K562 (cell line): ENCODE measurements around the gene IRF2BP1. TPM values are rescaled to one million over a fixed set of nuclear protein-coding genes. Genes with fewer than 3 reads are reported as not detected.

Experiments
- CBX1 ChIP-seq: sonication (generic); IDR thresholded peaks from 2 replicates; pipeline ENCODE4 v1.6.1; 2016; ENCODE audit warnings: antibody characterized with exemption, low read depth, mild to moderate bottlenecking
- CBX3 ChIP-seq, 2 experiments: IDR thresholded peaks; 1 replicate in 1 of 2; 2 replicates in 1 of 2; pipeline ENCODE4 v1.6.1; 2012; ENCODE audit warnings: inconsistent platforms in 2 of 2, low read length in 2 of 2, borderline replicate concordance in 1 of 2, control low read depth in 1 of 2
- CREM ChIP-seq: IDR thresholded peaks from 2 replicates; pipeline ENCODE4 v1.6.1; 2014; ENCODE audit warnings: antibody characterized with exemption, low read depth
- CTCF ChIP-seq, 3 experiments: IDR thresholded peaks in 2 of 3; conservative IDR thresholded peaks in 1 of 3; 2 replicates each; pipeline ENCODE4 v1.5.1; 2011 to 2012; ENCODE audit warnings: low read length in 3 of 3, mild to moderate bottlenecking in 3 of 3, control low read depth in 2 of 3, improper control_type of control experiment in 1 of 3, inconsistent platforms in 1 of 3, low read depth in 1 of 3, mixed read lengths in 1 of 3, moderate library complexity in 1 of 3; ENCODE audit not compliant: insufficient read depth in 2 of 3
- EP400 ChIP-seq: fragments of 450-650 bp; IDR thresholded peaks from 2 replicates; pipeline ENCODE4 v1.6.1; 2017; ENCODE audit warnings: antibody characterized with exemption, mild to moderate bottlenecking, moderate library complexity
- ERF ChIP-seq: fragments of 450-650 bp; formaldehyde crosslinking; IDR thresholded peaks from 2 replicates; pipeline ENCODE4 v1.4.0; 2020; ENCODE audit warnings: mild to moderate bottlenecking, mixed read lengths
- ETV6 ChIP-seq, 3 experiments: fragments of 150-350 bp in 1 of 3; sonication (generic) in 1 of 3; formaldehyde crosslinking in 1 of 3; IDR thresholded peaks; 2 replicates each; pipeline versions ENCODE4 v1.6.1 to v1.8.0; 2014 to 2022; ENCODE audit warnings: borderline replicate concordance in 2 of 3, low read depth in 2 of 3, antibody characterized with exemption in 1 of 3, low read length in 1 of 3, mild to moderate bottlenecking in 1 of 3, missing genetic modification reagents in 1 of 3
- GATAD2A ChIP-seq: fragments of 450-650 bp; IDR thresholded peaks from 2 replicates; pipeline ENCODE4 v1.6.1; 2017
- HCFC1 ChIP-seq: IDR thresholded peaks from 2 replicates; pipeline ENCODE4 v1.6.1; 2012; ENCODE audit warnings: low read depth, low read length, improper control_type of control experiment
- HDAC2 ChIP-seq: fragments of 450-650 bp; IDR thresholded peaks from 2 replicates; pipeline ENCODE4 v1.6.1; 2016; ENCODE audit warnings: mild to moderate bottlenecking
- KLF1 ChIP-seq: fragments of 450-650 bp; IDR thresholded peaks from 2 replicates; pipeline ENCODE4 v1.6.1; 2016; ENCODE audit warnings: missing genetic modification characterization, missing compliant biosample characterization
- MBD2 ChIP-seq: sonication (generic); IDR thresholded peaks from 2 replicates; pipeline ENCODE4 v1.6.1; 2016; ENCODE audit warnings: low read depth, borderline replicate concordance
- NCOA6 ChIP-seq: fragments of 450-650 bp; IDR thresholded peaks from 2 replicates; pipeline ENCODE4 v1.6.1; 2017; ENCODE audit warnings: mild to moderate bottlenecking
- RBM25 ChIP-seq: fragments of 200-400 bp; formaldehyde crosslinking; IDR thresholded peaks from 2 replicates; pipeline ENCODE4 v1.6.1; 2018; ENCODE audit warnings: low read length, low read depth, moderate library complexity; ENCODE audit not compliant: severe bottlenecking
- SMAD4 ChIP-seq: fragments of 250-450 bp; sonication (Bioruptor Pico); conservative IDR thresholded peaks from 2 replicates; pipeline ENCODE4 v1.8.0; 2021; ENCODE audit warnings: inconsistent platforms, mild to moderate bottlenecking, moderate library complexity
- SREBF1 ChIP-seq: fragments of 150-350 bp; IDR thresholded peaks from 2 replicates; pipeline ENCODE4 v1.6.1; 2014; ENCODE audit warnings: antibody characterized with exemption, low read depth, low read length, borderline replicate concordance
- TRIM24 ChIP-seq, 2 experiments: fragments of 450-650 bp; IDR thresholded peaks; 2 replicates each; pipeline ENCODE4 v1.6.1; 2016
- ZFP91 ChIP-seq: sonication (generic); formaldehyde crosslinking; IDR thresholded peaks from 2 replicates; pipeline ENCODE4 v1.8.0; 2022; ENCODE audit warnings: mild to moderate bottlenecking, missing genetic modification reagents
- ZNF586 ChIP-seq: fragments of 450-650 bp; formaldehyde crosslinking; conservative IDR thresholded peaks from 2 replicates; pipeline ENCODE4 v1.4.0; 2020; ENCODE audit warnings: mild to moderate bottlenecking, moderate library complexity
- polyA plus RNA-seq, 8 experiments: library from polyadenylated mRNA; depleted of rRNA in 4 of 8; stranded (reverse) in 5 of 8; unstranded in 3 of 8; fragments of >200 nt; fragmentation: Nextera tagmentation in 2 of 8; fragmentation: Illumina TruSeq in 1 of 8; extraction: Ambion mirVana in 2 of 8; extraction: Trizol in 1 of 8; gene quantifications; 2 replicates each; pipeline versions ENCODE4 v1.2.1 to v1.2.3, GENCODE V29; 2011 to 2014; ENCODE audit warnings: inconsistent platforms in 1 of 8, missing spikeins in 1 of 8
- total RNA-seq, 7 experiments: library from RNA; depleted of rRNA in 6 of 7; stranded (reverse); fragments of >200 nt in 6 of 7; fragmentation: Illumina TruSeq in 2 of 7; extraction: Trizol in 2 of 7; gene quantifications; 2 replicates each; pipeline versions ENCODE4 v1.2.1 to v1.2.3, GENCODE V29; 2011 to 2021; ENCODE audit warnings: low replicate concordance in 1 of 7
- TF ChIP-seq, protein P1 (sequence below), 2 experiments: fragments of 200-800 bp in 1 of 2; sonication (Bioruptor generic) in 1 of 2; sonication (generic) in 1 of 2; formaldehyde crosslinking in 1 of 2; IDR thresholded peaks in 1 of 2; conservative IDR thresholded peaks in 1 of 2; 2 replicates each; pipeline versions ENCODE4 v1.5.0 to v1.6.1; 2016 to 2020; ENCODE audit warnings: missing compliant biosample characterization in 1 of 2, missing genetic modification characterization in 1 of 2, missing genetic modification reagents in 1 of 2

Gene IRF2BP1
- total and polyA plus RNA-seq, 9 of the 15 experiments (the other 6 are each of a cell fraction or from before 2014, with no cell fraction given) = 0.61 to 35.9 (median 3.5) TPM

DNA sequence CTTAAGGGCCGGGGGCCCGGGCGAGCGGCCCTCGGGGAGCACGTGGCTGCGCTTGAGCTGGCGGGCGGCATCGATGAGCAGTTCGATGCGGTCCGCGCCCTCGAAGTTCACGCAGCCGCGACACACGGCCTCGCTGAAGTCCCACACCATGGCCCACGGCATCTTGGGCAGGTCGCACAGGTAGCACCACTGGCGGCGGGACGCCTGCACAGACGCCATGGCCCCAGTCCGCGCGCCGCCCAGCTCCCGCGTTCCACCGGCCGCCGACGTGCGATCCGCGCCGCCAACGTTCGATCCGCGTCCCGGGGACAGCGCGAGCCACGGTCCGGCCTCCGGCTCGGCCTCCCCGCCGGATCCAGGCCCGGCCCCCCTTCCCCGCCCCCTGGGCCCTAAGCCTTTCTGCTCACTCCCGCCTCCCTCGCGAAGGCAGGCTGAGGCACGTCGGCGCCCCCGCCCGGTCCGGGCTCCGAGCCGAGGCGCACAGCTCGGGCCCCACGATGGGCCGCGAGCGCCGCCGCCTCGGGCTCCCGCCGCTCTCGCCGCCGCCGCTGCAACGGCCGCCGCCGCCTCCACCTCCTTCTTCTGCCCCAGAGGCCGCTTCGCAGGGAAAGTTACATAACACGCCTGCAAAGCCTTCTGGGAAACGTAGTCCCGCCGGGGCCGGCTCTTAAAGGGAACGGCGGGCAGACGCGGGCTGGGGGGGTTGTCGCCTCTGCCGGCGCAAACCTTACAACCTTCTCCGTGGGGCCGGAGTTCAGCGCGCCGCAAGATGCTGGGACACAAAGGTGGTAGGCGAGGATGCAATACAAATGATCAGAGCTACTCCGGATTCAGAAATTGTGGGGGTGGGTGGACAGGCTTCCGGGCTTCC, at the start of gene IRF2BP1 (continued):
- TF ChIP-seq ZNF586 (no peak), ZFP91 (CRISPR knock-in tag) (peak; percentile 98), SREBF1 (no peak), CREM (peak; percentile 85), ERF (CRISPR knock-in tag) (peak; percentile 80; the same call in 1 of the 2 replicates), EP400 (no peak), SMAD4 (peak; percentile 61), CBX1 (no peak; the same call in 1 of the 2 replicates), CTCF (IDR thresholded peaks at IDR 0.05 in 2 of 3, conservative IDR thresholded peaks at IDR 0.05 in 1 of 3; ENCODE audit: insufficient read depth in 2 of 3, low read depth in 1 of 3, low read length in 3 of 3) (peak in 2 of 3 experiments; percentile 7 to 32; a peak in 2 of 6 replicates), HDAC2 (peak; percentile 97; the same call in 1 of the 2 replicates), TRIM24 (IDR thresholded peaks at IDR 0.05) (peak in 1 of 2 experiments; percentile 18; a peak in 1 of 4 replicates), HCFC1 (peak; percentile 95), MBD2 (peak; percentile 85), RBM25 (peak; percentile 96), CBX3 (IDR thresholded peaks at IDR 0.05; ENCODE audit: borderline replicate concordance in 1 of 2, low read length in 2 of 2) (0 out of 3 replicates have a peak, but pooled peaks of 1 of the 2 experiments have one; percentile 7), NCOA6 (peak; percentile 91), KLF1 (0 out of 2 replicates have a peak, but pooled peaks have one; percentile 41), ETV6 (IDR thresholded peaks at IDR 0.05; ENCODE audit: borderline replicate concordance in 1 of 2, low read depth in 2 of 2, low read length in 1 of 2) (0 out of 4 replicates have a peak, but pooled peaks of 1 of the 2 experiments have one; percentile 31), ETV6 (CRISPR knock-in tag; IDR thresholded peaks at IDR 0.05; ENCODE audit: borderline replicate concordance) (no peak), GATAD2A (no peak)
- TF ChIP-seq, protein P1, sequence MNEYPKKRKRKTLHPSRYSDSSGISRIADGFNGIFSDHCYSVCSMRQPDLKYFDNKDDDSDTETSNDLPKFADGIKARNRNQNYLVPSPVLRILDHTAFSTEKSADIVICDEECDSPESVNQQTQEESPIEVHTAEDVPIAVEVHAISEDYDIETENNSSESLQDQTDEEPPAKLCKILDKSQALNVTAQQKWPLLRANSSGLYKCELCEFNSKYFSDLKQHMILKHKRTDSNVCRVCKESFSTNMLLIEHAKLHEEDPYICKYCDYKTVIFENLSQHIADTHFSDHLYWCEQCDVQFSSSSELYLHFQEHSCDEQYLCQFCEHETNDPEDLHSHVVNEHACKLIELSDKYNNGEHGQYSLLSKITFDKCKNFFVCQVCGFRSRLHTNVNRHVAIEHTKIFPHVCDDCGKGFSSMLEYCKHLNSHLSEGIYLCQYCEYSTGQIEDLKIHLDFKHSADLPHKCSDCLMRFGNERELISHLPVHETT (CRISPR knock-in tag; conservative IDR thresholded peaks at IDR 0.05 in 1 of 2, IDR thresholded peaks at IDR 0.05 in 1 of 2) = peak in 1 of 2 experiments; percentile 97; a peak in 2 of 4 replicates
